ENCODE data around the gene TFIP11.

Gene TFIP11

GRCh38 chr22:26479792-26480610, 32.3 kb downstream of the TFIP11 start:
- Histone ChIP-seq H3K4me3 (replicated peaks; ENCODE audit: insufficient read depth, low read length) (peak overlapping the region; percentile 40), H3K27me3 (ENCODE audit: insufficient read depth, poor library complexity, severe bottlenecking) (no peaks in the 10 kb centered on the region), H3K27ac (replicated peaks) (peak overlapping the region; percentile 91)
- TF ChIP-seq POLR2AphosphoS5 (IDR thresholded peaks at IDR 0.05; ENCODE audit: low read depth) (0 out of 2 replicates have a peak, but pooled peaks have one; percentile 4), SPI1 (IDR thresholded peaks at IDR 0.05; ENCODE audit: borderline replicate concordance, low read depth) (peak; percentile 93), GABPA (IDR thresholded peaks at IDR 0.05; ENCODE audit: low read depth) (no peak), CTCF (IDR thresholded peaks at IDR 0.05; ENCODE audit: insufficient read depth, low read length) (no peak)
- DNase-seq (ENCODE audit: low read depth in 1 of 2, low spot score in 1 of 2) = peak in 1 of 2 experiments; percentile 48

GRCh38 chr22:26479043-26479791, 33.1 kb downstream of the TFIP11 start:
- no peaks in the 10 kb centered on the region for H3K27me3 ChIP-seq (ENCODE audit: insufficient read depth, poor library complexity, severe bottlenecking)
- H3K27ac ChIP-seq (replicated peaks) = peak overlapping the region; percentile 91
- TF ChIP-seq CTCF (IDR thresholded peaks at IDR 0.05; ENCODE audit: insufficient read depth, low read length) (no peak), GABPA (IDR thresholded peaks at IDR 0.05; ENCODE audit: low read depth) (no peak), POLR2AphosphoS5 (IDR thresholded peaks at IDR 0.05; ENCODE audit: low read depth) (peak; percentile 4; the same call in 1 of the 2 replicates), REST (IDR thresholded peaks at IDR 0.05; ENCODE audit: insufficient replicate concordance, low read depth) (no peak)
- H3K4me3 ChIP-seq (replicated peaks; ENCODE audit: insufficient read depth, low read length) = peak overlapping the region; percentile 40
- DNase-seq (ENCODE audit: low read depth in 1 of 2, low spot score in 1 of 2) = peak in 1 of 2 experiments; percentile 27

GRCh38 chr22:26477341-26477731, 34.9 kb downstream of the TFIP11 start:
- DNase-seq (ENCODE audit: low read depth in 1 of 2, low spot score in 1 of 2) = no peak
- no peak overlapping the region for H3K4me3 ChIP-seq (replicated peaks; ENCODE audit: insufficient read depth, low read length)
- H3K27me3 ChIP-seq (ENCODE audit: insufficient read depth, poor library complexity, severe bottlenecking) = no peaks in the 10 kb centered on the region
- H3K27ac ChIP-seq (replicated peaks) = peak overlapping the region; percentile 2; the same call in 1 of the 2 replicates
- TF ChIP-seq GABPA (IDR thresholded peaks at IDR 0.05; ENCODE audit: low read depth) (no peak), SPI1 (IDR thresholded peaks at IDR 0.05; ENCODE audit: borderline replicate concordance, low read depth) (no peak), REST (IDR thresholded peaks at IDR 0.05; ENCODE audit: insufficient replicate concordance, low read depth) (no peak), POLR2AphosphoS5 (IDR thresholded peaks at IDR 0.05; ENCODE audit: low read depth) (no peak), CTCF (IDR thresholded peaks at IDR 0.05; ENCODE audit: insufficient read depth, low read length) (no peak)

All from HL-60 (cell line).